K562 (cell line): Measurements from ENCODE around the gene PNP. TPM values are rescaled to one million over a fixed set of nuclear protein-coding genes. Genes with fewer than 3 reads are reported as not detected.

Experiments used
- ARID2 ChIP-seq: fragments of 450-650 bp; IDR thresholded peaks from 2 replicates; pipeline ENCODE4 v1.6.1; 2017; ENCODE audit warnings: antibody characterized with exemption, mild to moderate bottlenecking
- CBX5 ChIP-seq: IDR thresholded peaks from 2 replicates; pipeline ENCODE4 v1.6.1; 2014; ENCODE audit warnings: low read depth, borderline replicate concordance
- CHAMP1 ChIP-seq: fragments of 450-650 bp; IDR thresholded peaks from 2 replicates; pipeline ENCODE4 v1.6.1; 2016; ENCODE audit warnings: mild to moderate bottlenecking
- MAFF ChIP-seq: IDR thresholded peaks from 2 replicates; pipeline ENCODE4 v1.6.1; 2012; ENCODE audit warnings: low read length, improper control_type of control experiment
- NFIX ChIP-seq: fragments of 250-450 bp; sonication (Bioruptor Pico); IDR thresholded peaks from 2 replicates; pipeline ENCODE4 v1.4.0; 2020; ENCODE audit warnings: low read depth, mild to moderate bottlenecking, moderate library complexity
- NFXL1 ChIP-seq: fragments of 450-650 bp; formaldehyde crosslinking; IDR thresholded peaks from 2 replicates; pipeline ENCODE4 v1.4.0; 2021; ENCODE audit warnings: mild to moderate bottlenecking
- PATZ1 ChIP-seq: fragments of 250-450 bp; sonication (Bioruptor Pico); IDR thresholded peaks from 2 replicates; pipeline ENCODE4 v1.5.0; 2020; ENCODE audit warnings: mild to moderate bottlenecking, borderline replicate concordance
- PYGO2 ChIP-seq: fragments of 450-650 bp; IDR thresholded peaks from 2 replicates; pipeline ENCODE4 v1.6.1; 2016; ENCODE audit warnings: mild to moderate bottlenecking, missing genetic modification characterization, moderate library complexity, missing compliant biosample characterization
- RFX1 ChIP-seq: fragments of 450-650 bp; IDR thresholded peaks from 2 replicates; pipeline ENCODE4 v1.6.1; 2016; ENCODE audit warnings: mild to moderate bottlenecking, moderate library complexity
- RFX5 ChIP-seq: IDR thresholded peaks from 2 replicates; pipeline ENCODE4 v1.6.1; 2011; ENCODE audit warnings: low read depth, mild to moderate bottlenecking, improper control_type of control experiment, low read length
- SMAD3 ChIP-seq: fragments of 450-650 bp; formaldehyde crosslinking; conservative IDR thresholded peaks from 2 replicates; pipeline ENCODE4 v1.4.0; 2020; ENCODE audit warnings: mild to moderate bottlenecking
- U2AF1 ChIP-seq: fragments of 200-400 bp; formaldehyde crosslinking; optimal IDR thresholded peaks from 2 replicates; pipeline ENCODE3; 2017; ENCODE audit warnings: mild to moderate bottlenecking, low read depth, low read length, moderate library complexity
- ZC3H8 ChIP-seq: fragments of 450-650 bp; IDR thresholded peaks from 2 replicates; pipeline ENCODE4 v1.6.1; 2017
- ZFP36 ChIP-seq: fragments of 150-350 bp; IDR thresholded peaks from 2 replicates; pipeline ENCODE4 v1.6.1; 2018; ENCODE audit warnings: low read length, low read depth; ENCODE audit not compliant: partially characterized antibody
- ZNF174 ChIP-seq: fragments of 250-450 bp; sonication (Bioruptor Pico); IDR thresholded peaks from 2 replicates; pipeline ENCODE4 v1.4.0; 2020; ENCODE audit warnings: mild to moderate bottlenecking
- ZNF436 ChIP-seq: fragments of 250-450, 450-650 bp; sonication (Bioruptor Pico); formaldehyde crosslinking; IDR thresholded peaks from 2 replicates; pipeline ENCODE4 v1.7.0; 2020; ENCODE audit warnings: mild to moderate bottlenecking
- ZNF449 ChIP-seq: fragments of 250-450 bp; sonication (Bioruptor Pico); IDR thresholded peaks from 2 replicates; pipeline ENCODE4 v1.8.0; 2022; ENCODE audit warnings: moderate library complexity, mild to moderate bottlenecking, inconsistent platforms
- ZNF644 ChIP-seq: fragments of 200-800 bp; sonication (Bioruptor generic); IDR thresholded peaks from 2 replicates; pipeline ENCODE4 v1.6.1; 2016; ENCODE audit warnings: low read depth, missing genetic modification characterization, missing compliant biosample characterization
- ZNF655 ChIP-seq: fragments of 250-450 bp; sonication (Bioruptor Pico); IDR thresholded peaks from 2 replicates; pipeline ENCODE4 v1.5.0; 2021
- ZNF707 ChIP-seq: fragments of 250-450 bp; sonication (Bioruptor Pico); conservative IDR thresholded peaks from 2 replicates; pipeline ENCODE4 v1.8.0; 2022; ENCODE audit warnings: inconsistent platforms, mild to moderate bottlenecking, moderate library complexity
- polyA plus RNA-seq, 8 experiments: library from polyadenylated mRNA; depleted of rRNA in 4 of 8; stranded (reverse) in 5 of 8; unstranded in 3 of 8; fragments of >200 nt; fragmentation: Nextera tagmentation in 2 of 8; fragmentation: Illumina TruSeq in 1 of 8; extraction: Ambion mirVana in 2 of 8; extraction: Trizol in 1 of 8; gene quantifications; 2 replicates each; pipeline versions ENCODE4 v1.2.1 to v1.2.3, GENCODE V29; 2011 to 2014; ENCODE audit warnings: inconsistent platforms in 1 of 8, missing spikeins in 1 of 8
- total RNA-seq, 7 experiments: library from RNA; depleted of rRNA in 6 of 7; stranded (reverse); fragments of >200 nt in 6 of 7; fragmentation: Illumina TruSeq in 2 of 7; extraction: Trizol in 2 of 7; gene quantifications; 2 replicates each; pipeline versions ENCODE4 v1.2.1 to v1.2.3, GENCODE V29; 2011 to 2021; ENCODE audit warnings: low replicate concordance in 1 of 7
- TF ChIP-seq, protein P1 (sequence below), 2 experiments: fragments of 250-450 bp in 1 of 2; fragments of 450-650 bp in 1 of 2; sonication (Bioruptor Pico) in 1 of 2; IDR thresholded peaks; 2 replicates each; pipeline versions ENCODE4 v1.6.1 to v1.8.0; 2016 to 2021; ENCODE audit warnings: mild to moderate bottlenecking in 2 of 2, moderate library complexity in 2 of 2, missing compliant biosample characterization in 1 of 2, missing genetic modification characterization in 1 of 2

PNP gene
- total and polyA plus RNA-seq, 9 of the 15 experiments (the other 6 are each of a cell fraction or from before 2014, with no cell fraction given), result 92.5 to 288 (median 137) TPM

GRCh38 chr14:20455355-20456300 is 13.6 kb upstream of the PNP start (continued):
- TF ChIP-seq, protein P1, sequence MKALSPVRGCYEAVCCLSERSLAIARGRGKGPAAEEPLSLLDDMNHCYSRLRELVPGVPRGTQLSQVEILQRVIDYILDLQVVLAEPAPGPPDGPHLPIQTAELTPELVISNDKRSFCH (CRISPR knock-in tag; IDR thresholded peaks at IDR 0.05), result no peak
- TF ChIP-seq, protein P1 (tag; IDR thresholded peaks at IDR 0.05), result no peak
- TF ChIP-seq PYGO2, result no peak
- TF ChIP-seq ZNF655 (CRISPR knock-in tag), result no peak
- TF ChIP-seq ZNF644, result no peak
- TF ChIP-seq U2AF1, result no peak
- no peak for TF ChIP-seq PATZ1
- no peak for TF ChIP-seq ZNF449 (CRISPR knock-in tag)
- no peak for TF ChIP-seq ZNF174 (CRISPR knock-in tag)
- no peak for TF ChIP-seq ZC3H8
- no peak for TF ChIP-seq ZNF707
- TF ChIP-seq NFXL1, result no peak
- TF ChIP-seq SMAD3 (CRISPR knock-in tag), result no peak
- no peak for TF ChIP-seq ZNF436 (CRISPR knock-in tag)
- TF ChIP-seq RFX5, result no peak
- no peak for TF ChIP-seq RFX1
- TF ChIP-seq MAFF, result no peak
- TF ChIP-seq CBX5, result no peak
- TF ChIP-seq CHAMP1, result no peak
- TF ChIP-seq ZFP36, result no peak
- no peak for TF ChIP-seq ARID2
- TF ChIP-seq NFIX (CRISPR knock-in tag), result no peak
